Right renal cortex interstitium (tissue), 3 donors: ENCODE results near the gene TCF12. TPM values are rescaled to one million over a fixed set of nuclear protein-coding genes. Genes with fewer than 3 reads are reported as not detected.
"Not testable (repeated sequence)": the region's sequence is repeated elsewhere in the genome, so short reads cannot be mapped to it uniquely, and the experiment has no call there.

Experiments
- DNase-seq, 3 donors: peaks; one replicate each; pipeline ENCODE4 v3.0.0-alpha.2; 2013; ENCODE audit warnings: low read depth in 3 of 3, low spot score in 2 of 3
- polyA plus RNA-seq, 3 donors: library from polyadenylated mRNA; unstranded; fragments of 120-200 nt; gene quantifications; one replicate each; pipeline ENCODE4 v1.2.1, GENCODE V29; 2013; ENCODE audit not compliant: insufficient read length in 3 of 3

Gene TCF12
- polyA plus RNA-seq, 3 donors = 183 to 198 (median 198) TPM

GRCh38 chr15:56943403-56943802 is 25.0 kb downstream of the TCF12 start:
- no peak for DNase-seq

- no peak for DNase-seq
These were observed 26.0 kb downstream of the TCF12 start for GRCh38 chr15:56944485-56944884.

GRCh38 chr15:56946150-56946549 is 27.7 kb downstream of the TCF12 start:
- no peak for DNase-seq

DNA sequence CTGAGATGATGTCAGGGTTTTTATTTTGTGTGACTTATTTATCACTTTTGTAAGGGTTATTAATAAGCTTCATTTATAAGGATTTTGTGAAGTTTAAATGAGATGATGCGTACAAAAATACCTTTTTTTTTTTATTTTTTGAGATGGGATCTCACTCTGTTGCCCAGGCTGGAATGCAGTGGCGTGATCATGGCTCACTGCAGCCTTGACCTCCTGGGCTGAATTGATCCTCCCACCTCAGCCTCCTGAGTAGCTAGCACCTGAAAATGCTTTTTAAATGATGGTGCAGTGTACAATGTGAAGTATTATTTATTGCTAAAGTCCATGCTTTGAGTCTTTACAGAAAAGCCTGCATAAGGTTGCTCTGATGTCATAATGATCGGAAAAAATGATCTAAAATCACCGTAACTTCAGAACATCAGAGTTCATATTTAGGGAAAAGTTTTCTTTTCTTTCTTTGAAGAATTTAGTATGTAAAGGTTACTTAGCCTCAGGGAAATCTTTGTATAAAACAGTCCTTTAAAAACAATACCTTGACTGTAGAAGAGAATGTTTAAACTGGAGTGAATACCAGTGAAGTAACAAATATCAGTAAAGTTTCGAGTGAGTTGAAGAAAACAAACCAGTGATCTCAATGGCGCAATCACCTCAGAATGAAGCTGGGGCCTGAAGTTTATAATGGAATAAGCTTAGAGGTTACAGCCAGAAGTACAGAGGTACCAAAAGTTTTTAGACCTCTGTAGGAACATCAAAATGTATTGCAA is 29.7 kb downstream of the TCF12 start:
- no peak for DNase-seq

DNA sequence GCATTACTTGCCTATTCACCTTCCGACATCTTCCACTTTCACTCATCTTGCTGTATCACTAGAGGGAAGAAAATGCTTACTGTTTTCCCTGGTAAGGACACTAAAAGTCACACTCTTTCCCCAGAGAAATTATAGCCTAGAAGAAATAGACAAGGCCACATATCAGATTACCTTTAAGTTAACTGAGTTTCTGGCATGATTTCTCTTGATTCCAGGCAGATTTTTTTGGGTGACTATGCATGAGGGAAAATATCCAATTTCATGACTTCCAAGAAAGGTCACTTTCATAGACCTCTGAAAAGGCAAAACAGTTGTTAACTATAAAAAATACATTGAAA is 30.3 kb downstream of the TCF12 start:
- peak in 1 of 3 donors; percentile 30 for DNase-seq

DNA sequence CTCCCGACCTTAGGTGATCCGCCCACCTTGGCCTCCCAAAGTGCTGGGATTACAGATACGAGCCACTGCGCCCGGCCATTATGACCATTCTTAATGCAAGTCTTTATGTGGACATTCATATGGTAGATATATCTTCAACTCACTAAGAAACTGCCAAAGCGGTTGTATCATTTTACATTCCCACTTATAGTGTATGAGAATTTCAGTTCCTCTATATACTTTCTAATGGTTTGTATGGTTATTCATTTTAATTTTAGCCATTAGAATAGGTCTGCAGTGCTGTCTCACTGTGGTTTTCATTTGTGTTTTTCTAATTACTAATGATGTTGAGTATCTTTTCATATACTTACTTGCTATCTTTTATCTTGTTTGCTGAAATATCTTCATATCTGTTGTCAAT is 32.5 kb downstream of the TCF12 start:
- no peak for DNase-seq

DNA sequence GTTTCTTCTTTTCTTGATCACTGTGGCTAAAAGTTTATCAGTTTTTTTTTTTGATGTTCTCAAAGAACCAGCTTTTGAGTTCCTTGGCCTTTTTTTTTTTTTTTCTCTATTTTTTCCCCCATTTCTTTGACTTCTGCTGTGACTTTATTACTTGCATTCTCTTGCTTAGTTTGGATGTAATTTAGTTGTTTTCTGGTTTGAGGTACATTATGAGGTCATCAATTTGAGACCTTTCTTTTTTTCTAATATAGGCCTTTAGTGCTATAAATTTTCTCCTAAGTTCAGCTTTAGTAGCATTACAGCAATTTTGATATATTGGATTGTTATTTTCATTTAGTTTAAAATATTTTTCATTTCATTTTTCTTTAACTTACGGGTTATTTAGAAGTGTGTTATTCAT is 35.3 kb downstream of the TCF12 start:
- DNase-seq = no peak

DNA sequence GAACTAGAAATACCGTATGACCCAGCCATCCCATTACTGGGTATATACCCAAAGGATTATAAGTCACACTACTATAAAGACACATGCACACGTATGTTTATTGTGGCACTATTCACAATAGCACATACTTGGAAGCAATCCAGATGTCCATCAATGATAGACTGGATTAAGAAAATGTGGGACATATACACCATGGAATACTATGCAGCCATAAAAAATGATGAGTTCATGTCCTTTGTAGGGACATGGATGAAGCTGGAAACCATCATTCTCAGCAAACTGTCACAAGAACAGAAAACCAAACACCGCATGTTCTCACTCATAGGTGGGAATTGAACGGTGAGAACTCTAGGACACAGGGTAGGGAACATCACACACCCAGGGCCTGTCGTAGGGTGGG is 36.6 kb downstream of the TCF12 start:
- not testable (repeated sequence) for DNase-seq

GRCh38 chr15:56956538-56956937 is 38.1 kb downstream of the TCF12 start:
- DNase-seq = no peak

DNA sequence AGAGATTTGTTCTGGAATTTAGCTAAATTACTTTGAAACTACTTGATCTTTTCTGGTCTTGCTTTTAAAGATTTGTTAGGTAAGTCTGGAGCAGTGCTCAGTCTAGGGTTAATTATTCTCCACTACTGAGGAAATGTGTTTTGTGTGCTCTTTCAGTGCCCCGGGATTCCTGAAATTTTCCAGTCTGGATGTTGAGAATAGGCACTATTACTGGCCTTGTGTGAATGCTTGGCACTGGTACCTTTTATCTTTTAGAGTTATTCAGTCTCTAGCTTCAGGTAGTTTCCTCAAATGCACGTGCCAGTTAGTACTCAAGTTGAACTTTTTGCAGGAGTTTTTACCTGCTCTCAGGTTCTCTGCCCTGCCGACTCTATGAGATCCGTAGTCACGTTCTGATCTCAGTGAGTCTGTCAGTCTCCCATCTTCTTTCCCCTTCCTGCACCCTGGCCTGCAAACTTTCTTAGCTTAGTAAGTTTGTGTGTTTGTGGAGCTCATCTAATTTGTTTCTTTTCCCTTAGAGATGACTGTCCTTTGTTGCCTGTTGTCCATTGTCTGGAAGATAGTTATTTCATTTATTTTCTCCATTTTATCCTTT is 39.5 kb downstream of the TCF12 start:
- DNase-seq = no peak

DNA sequence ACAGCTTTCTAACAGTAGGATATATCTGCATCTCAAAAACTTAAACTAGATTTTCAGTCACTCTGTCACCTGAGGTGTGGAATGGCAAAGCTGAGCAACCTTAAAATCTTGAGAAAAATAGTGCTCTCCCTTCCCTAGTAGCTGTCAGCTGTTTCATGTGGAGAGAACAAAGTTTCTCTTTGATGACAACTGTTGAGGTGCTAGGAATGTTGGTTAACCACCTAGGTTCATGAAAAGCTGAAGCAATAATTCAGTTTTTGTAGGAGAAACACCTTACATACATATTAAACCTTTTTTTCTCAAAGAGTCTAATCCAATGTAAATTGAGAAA is 40.8 kb downstream of the TCF12 start:
- DNase-seq = no peak

GRCh38 chr15:56960116-56960515 is 41.7 kb downstream of the TCF12 start:
- no peak for DNase-seq

- DNase-seq = no peak
These were observed 44.7 kb downstream of the TCF12 start for GRCh38 chr15:56963126-56963525.

- no peak for DNase-seq
These were observed 45.3 kb downstream of the TCF12 start for GRCh38 chr15:56963710-56964109.

DNA sequence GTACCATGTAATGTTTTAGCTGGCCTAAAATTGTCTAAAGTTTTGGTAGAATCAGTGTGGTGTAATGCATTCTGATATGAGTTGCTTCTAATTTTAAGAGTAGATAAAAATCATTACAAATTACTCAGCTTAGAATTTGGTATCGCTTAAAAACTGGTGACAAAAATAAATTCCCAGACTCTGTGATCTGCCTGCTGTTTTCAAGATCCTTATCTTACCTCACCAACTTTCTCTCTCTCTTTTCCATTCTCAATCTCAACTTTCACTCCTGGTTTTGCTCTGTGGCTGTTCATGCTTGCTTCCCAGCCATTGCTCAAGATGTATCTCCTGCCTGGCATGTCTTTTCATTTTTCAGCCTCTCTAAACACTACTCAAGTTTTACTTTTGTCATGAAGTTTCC is 45.7 kb downstream of the TCF12 start:
- no peak for DNase-seq

DNA sequence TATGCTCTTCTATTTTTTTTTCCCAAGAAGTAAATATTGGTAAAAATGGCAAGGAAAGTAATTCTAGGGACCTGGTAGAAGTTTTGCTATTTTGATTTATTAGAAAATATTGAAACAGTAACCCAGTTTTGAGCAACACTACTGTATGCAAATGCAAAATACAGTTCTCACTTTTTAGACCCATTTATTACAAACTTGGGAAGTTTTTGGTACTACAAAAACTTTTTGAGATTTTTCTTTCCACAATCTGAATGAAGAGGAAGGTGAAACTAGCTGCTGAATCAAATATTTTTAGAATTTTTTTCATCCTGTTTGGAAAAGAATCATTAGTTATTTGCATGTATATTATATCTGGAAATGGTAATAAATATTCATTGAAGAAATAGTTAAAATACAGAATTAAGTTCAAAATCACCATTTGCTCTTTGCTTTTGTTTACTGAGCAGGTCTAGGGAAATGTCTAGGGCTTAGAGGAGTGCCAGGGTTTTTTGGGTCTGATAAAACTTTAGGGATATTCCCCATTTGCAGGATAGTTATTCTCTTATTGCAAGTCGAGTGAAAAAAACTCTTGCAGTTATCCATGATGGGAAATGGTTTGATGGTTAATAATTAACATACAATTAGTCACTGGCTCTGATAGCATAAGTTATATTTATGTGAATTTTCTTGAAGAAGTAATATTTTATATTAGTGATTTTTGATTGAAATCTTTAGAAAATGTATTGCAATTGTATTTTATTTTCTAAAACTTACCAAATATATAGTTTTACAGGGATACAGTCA is 47.0 kb downstream of the TCF12 start:
- DNase-seq = no peak

- no peak for DNase-seq
These were observed 48.9 kb downstream of the TCF12 start for GRCh38 chr15:56967336-56967735.

DNA sequence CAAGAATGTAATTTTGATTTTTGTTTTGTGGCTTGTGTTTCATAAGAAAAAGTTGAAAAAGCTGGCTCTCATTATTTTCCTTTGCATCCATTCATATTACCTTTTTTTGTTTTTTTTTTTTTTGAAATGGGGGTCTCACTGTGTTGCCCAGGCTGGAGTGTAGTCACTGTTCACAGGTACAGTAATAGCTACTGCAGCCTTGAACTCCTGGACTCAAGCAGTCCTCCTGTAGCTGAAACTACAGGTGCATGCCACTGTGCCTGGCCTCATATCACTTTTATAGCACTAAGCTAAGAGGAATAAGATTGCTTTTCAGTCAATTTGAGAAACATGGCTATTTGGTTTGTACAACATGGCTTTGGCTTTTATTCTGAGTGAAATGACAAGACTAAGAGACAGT is 49.8 kb downstream of the TCF12 start:
- no peak for DNase-seq

GRCh38 chr15:56968821-56969220 is 50.4 kb downstream of the TCF12 start:
- no peak for DNase-seq

DNA sequence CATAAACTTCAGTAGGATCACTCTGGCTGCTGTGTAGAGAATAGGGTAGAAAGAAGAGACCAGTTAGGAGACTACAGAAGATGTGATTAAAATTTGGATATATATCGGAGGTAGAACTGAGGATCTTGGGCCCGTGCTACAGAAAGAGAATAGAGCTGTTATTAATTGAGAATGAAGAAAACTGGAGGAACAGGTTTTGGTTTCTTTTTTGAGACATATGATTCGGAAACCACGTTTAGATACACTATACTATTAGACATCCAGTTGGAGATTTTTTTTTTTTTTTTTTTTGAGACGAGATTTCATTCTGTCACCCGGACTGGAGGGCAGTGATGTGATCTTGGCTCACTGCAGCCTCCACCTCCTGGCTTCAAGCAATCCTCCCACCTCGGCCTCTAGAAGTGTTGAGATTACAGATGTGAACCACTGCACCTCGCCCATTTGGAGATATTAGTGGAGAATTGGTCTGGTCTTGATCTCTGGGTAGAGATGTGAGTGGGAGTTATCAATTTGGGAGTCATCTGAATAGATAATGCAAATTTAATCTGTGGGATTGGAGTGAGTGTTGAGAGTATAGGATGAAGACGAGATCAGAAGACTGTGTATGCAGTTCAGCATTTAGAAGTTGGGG is 50.9 kb downstream of the TCF12 start:
- DNase-seq = no peak

- no peak for DNase-seq
These were observed 53.1 kb downstream of the TCF12 start for GRCh38 chr15:56971571-56971970.

DNA sequence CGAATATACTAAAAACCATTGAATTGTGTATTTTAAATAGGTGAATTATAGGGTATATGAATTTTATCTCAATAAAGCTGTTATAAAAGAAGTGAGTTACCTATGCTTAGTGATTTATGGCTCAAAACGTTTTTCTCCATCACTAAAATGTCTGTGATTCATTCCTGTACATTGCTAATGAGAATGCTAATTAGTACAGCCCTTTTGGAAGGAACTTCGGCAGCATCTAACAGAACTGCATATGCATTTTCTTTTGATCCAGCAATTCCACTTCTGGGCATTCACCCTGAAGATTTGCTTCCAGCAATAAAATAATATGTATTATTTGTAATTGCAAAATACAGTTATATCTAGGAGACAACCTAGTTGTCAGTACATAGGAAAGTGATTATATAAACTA is 53.6 kb downstream of the TCF12 start:
- DNase-seq = no peak
